NCI-H2107 treated with DMSO at 0.1 percent for 48 hours (cell line): ENCODE measurements around the gene TM4SF5.

Experiments used
- DNase-seq: peaks from one replicate; lab custom pipeline; 2025; ENCODE audit not compliant: unreplicated experiment; lab: John Stamatoyannopoulos, UW

TM4SF5 gene

DNA sequence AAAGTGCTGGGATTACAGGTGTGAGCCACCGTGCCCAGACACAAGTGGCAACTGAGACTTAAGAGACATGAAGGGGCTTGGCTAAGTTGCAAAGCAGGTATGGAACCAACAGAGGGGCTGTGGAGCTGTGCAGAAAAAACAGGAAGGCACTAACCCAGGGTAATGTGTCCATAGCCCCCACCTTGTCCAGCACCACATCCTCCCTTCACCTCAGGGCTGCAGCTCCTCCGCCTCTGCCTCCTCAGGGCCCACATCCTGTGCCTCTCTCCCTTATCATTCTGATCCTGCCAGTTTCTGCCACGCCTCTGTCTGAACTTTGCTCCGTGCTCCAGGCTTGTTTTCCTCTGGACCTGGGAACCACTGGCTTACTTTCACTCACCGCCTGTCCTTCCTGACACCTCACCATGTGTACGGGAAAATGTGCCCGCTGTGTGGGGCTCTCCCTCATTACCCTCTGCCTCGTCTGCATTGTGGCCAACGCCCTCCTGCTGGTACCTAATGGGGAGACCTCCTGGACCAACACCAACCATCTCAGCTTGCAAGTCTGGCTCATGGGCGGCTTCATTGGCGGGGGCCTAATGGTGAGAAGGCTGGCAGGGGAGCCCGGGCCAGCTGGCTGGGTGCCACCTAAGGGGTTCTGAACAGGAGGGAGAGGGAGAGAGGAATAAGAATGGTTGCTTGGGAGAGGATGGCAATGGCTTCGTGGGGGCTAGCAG is at the start of gene TM4SF5:
Gene TM4SF5, plus strand, starts transcription at position 368 of the 716 bp plus-strand sequence. Its CDS starts 37 bp downstream, at position 405.
- no peak for DNase-seq

GRCh38 chr17:4722678-4723240 is 48.9 kb upstream of the TM4SF5 start:
- no peak for DNase-seq

DNA sequence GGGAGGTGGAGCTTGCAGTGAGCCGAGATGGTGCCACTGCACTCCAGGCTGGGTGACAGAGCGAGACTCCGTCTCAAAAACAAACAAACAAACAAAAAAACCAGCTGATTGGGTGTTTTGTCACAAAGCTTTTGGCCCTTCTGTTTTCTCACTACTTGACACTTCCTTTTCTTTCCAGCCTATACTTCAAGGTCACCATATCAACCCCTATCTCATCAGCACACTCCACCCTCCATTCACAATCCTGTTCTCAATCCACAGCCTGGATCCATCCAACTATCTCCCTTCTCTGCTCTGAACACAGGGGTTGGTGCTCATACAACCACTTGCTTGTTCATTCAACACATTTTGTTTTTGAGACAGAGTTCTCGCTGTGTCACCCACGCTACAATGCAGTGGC is 47.0 kb upstream of the TM4SF5 start:
- DNase-seq: no peak

- DNase-seq: no peak
Measured at GRCh38 chr17:4725646-4726310, 45.9 kb upstream of the TM4SF5 start.

GRCh38 chr17:4728124-4728523 is 43.6 kb upstream of the TM4SF5 start:
- no peak for DNase-seq

- no peak for DNase-seq
Measured at GRCh38 chr17:4733073-4733531, 38.6 kb upstream of the TM4SF5 start.

DNA sequence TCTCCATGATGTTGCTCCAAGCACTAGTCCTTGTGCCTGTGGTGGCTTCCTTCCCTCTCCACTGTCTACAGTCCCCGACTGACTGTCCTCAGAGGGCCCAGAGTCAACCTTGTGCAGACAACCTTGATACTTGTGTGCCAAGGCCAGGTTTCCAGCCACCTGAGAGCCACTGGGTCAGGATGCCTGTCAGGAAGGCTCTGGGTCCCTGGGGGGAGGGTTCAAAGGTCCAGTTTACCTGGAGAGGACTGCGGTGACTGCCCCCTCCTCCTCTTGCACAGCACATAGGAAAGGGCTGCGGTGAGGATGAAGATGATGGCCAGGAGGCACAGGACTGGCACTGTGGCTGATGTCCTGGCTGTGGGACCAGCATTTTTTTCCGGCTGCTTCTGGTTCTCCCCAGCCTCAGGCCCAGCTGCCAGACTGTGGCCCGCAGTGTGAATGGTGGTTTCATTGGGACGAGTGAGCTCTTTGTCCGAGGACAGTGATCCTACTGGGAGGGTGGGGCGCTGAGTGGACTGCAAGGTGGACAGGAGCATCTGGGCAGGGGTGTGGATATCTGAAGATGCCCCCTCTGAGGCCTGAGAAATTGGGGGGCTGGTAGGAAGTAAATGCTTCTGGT is 36.7 kb upstream of the TM4SF5 start:
- DNase-seq: no peak

GRCh38 chr17:4735876-4736651 is 35.6 kb upstream of the TM4SF5 start:
- no peak for DNase-seq

GRCh38 chr17:4738136-4739121 is 33.3 kb upstream of the TM4SF5 start:
- DNase-seq: no peak

DNA sequence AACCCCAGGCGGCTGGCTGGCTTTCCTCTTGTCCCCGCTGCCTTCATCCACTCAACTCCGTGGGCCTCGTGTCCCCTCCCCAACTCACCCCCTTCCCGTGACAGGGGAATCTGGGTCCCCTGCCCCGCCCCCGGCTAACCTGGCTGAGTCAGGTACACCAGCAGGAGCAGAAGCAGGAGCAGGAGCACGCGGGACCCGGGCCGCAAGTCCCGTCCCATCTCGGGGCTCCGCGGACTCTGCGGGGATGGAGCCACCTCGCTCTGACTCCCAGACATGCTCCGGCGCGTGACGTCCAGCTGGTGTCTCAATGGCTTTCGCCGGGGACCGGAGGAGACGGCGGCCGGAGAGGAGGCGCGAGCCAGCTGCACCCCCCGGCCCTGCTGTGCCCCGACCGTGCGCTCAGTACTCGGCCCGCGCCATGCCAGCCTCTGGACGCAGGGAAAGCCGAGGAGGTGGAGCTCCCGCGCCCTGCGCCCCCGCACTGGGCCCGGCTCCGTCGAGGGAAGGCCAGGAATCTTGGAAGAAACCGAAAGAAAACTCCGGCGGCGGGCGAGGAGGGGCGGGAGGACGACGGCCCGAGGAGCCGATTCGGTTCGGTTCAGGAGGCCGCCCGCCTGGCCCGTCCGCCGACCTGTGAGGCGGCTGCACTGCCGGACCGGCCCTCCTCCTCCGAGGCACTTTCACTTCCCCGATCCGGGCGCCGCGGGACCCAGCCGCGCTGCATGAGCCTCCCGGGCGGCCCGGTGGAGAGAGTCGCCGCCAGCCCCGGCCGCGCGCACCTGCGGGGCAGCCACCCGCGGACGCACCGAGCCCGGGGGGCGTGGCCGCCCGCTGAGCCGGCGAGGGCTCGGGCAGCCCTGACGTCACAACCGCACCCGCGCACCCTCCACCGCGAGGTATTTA is 32.3 kb upstream of the TM4SF5 start, which contains the start of the genes CXCL16 and ZMYND15:
Gene CXCL16, minus strand, starts transcription at position 807 of the 903 bp plus-strand sequence. Its CDS starts 589 bp downstream, at position 218.
Gene ZMYND15, plus strand, starts transcription at position 712 of the 903 bp plus-strand sequence. CDS start 716 bp downstream, outside the sequence.
- no peak for DNase-seq

GRCh38 chr17:4740025-4740351 is 31.7 kb upstream of the TM4SF5 start:
- DNase-seq: no peak

DNA sequence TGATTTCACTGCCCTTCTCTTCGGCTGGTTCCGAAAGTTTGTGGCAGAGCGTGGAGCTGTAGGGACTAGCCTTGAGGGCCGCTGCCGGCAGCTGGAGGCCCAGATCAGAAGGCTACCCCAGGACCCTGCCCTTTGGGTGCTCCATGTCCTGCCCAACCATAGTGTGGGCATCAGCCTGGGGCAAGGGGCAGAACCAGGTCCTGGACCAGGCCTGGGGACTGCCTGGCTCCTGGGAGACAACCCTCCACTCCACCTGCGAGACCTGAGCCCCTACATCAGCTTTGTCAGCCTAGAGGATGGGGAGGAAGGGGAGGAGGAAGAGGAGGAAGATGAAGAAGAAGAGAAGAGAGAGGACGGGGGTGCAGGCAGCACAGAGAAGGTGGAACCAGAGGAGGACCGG is 31.1 kb upstream of the TM4SF5 start:
- DNase-seq: no peak

DNA sequence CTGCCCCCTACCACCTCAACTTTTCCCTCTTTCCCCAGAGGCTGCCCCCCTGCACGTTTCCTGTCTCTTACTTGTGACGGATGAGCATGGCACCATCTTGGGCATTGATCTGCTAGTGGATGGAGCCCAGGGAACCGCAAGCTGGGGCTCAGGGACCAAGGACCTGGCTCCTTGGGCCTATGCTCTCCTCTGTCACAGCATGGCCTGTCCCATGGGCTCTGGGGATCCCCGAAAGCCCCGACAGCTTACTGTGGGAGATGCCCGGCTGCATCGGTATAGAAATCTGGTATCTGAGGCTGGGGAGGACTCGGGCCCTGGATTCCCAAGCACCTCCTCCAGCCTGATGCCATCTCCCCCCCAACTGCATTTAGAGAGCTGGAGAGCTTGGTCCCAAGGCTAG is 30.1 kb upstream of the TM4SF5 start:
- no peak for DNase-seq

- no peak for DNase-seq
Measured at GRCh38 chr17:4742133-4742532, 29.6 kb upstream of the TM4SF5 start.

- no peak for DNase-seq
Measured at GRCh38 chr17:4742629-4743028, 29.1 kb upstream of the TM4SF5 start.

- DNase-seq: no peak
Measured at GRCh38 chr17:4743216-4743615, 28.5 kb upstream of the TM4SF5 start.

DNA sequence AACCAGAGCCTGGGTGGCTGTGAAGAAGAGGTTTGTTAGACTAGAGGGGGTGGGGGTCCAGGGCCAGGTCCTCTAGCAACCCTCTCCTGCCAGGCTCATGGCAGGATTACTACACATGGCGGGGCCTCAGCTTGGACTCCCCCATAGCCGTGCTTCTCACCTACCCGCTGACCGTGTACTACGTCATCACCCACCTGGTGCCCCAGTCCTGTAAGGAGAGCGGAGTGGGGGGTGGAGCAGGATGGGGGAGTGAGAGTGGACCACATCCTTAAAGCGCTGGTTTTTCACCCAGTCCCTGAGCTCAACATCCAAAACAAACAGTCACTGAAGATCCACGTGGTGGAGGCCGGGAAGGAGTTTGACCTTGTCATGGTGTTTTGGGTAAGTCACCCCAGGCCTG is 27.8 kb upstream of the TM4SF5 start:
- DNase-seq: no peak
